RKO (cell line): Measurements from ENCODE around the gene MCF2L2.
"Not testable (repeated sequence)": the region's sequence is repeated elsewhere in the genome, so short reads cannot be mapped to it uniquely, and the experiment has no call there.

Experiments used
- DNase-seq: peaks from one replicate; pipeline ENCODE4 v3.0.0-alpha.2; 2016; ENCODE audit warnings: low spot score

The MCF2L2 gene

DNA sequence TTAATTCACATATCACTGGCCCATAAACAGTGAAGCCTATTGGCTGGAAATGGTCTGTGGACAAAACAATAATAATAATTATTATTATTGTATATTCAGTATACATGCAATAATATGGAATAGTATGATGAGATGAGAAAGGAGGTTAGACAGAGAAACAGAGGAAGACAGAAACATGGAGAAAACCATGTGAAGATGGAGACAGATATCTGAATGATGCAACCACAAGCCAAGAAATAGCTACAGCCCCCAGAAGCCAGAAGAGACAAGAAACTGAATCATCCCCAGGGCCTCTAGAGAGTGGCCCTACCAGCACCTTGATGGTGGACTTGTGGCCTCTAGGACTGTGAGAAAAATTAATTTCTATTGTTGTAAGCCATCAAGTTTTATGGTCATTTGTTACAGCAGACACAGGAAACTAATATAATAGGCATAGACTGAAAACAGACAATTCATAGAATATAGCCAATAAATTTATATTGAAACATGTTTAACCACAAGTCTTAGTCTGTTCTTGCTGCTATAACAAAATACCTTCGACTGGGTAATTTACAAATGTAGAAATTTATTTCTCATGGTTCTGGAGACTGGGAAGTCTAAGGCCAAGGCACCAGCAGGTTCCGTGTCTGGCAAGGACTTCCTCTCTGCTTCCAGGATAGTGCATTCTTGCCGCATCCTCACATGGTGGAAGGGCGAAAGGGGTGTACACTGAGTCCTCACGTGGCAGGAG, 31.6 kb downstream of the MCF2L2 start:
- DNase-seq = no peak

DNA sequence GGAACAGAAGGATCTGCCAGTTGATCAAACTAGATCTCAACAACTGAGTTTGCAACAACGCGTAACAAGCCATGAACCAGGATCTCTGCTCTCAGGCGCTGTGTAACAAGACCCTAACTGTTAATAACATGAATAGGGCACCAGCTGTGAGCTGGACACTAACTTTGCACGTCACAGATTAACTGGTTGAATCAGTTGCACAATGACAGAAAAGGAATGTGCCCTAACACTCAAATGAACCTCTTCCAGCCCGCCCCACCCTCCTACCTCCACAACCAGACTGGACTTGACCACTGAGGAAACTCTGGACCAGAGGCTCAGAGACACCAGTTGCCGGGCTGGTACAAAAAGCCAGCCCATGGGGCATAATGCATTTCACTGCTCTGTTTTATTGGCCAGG, 34.3 kb downstream of the MCF2L2 start:
- DNase-seq = no peak

DNA sequence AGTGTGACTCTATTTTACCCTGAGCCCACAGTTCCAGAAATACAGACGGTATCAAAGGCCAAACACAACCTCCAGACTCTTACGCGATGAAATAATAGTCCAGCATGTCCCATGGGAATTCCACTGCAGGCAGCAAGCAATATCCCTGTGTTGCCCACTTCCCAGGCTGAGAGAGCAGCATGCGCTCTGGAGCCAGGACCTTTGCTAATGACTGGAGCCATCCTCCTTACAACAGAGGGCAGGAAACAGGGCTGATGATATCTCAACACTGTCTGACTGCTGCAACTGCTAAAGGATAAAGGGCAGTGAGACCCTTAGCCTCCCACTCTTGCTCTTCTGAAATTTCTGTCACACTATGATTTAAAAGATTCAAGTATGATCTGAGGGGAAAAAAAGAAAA, 34.8 kb downstream of the MCF2L2 start:
- DNase-seq = no peak

DNA sequence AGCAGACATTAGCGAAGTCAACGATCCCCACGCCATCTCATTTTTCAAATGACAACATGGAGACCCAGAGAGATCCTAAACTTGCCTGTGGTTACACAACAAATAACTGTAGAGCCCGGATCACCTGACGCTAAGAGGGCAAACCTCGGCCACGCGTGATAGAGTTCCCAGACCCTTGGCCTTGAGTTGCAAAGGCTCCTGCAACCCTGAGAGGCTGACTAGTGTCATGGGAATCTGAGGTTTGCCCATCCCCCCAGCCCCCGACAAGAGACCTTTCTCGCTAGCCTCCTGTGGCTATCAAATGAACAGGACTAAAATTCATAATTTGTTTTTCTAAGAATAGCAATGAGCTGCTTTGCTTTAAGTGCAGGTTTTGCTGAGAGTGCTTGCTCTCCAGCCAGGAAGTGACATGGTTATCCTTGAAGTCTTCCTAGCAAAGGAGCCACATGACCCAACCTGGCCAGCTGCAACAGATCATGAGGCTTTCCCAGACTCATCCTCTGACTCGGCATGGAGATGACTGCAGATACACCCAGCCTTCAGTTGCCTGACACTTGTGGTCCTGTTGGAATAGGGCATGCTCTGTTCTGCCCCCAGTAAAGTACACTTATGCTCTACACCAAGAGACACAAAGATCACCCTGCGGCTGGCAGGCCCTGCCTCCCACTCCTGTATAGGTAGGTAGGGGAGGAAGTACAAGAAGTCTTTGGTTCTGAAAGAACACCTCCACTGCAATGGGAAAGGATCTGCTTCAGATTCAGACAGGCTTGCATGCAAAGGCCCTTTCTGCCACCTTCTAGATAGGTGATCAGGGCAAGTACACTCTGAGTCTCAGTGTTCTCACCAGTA, 36.0 kb downstream of the MCF2L2 start:
- peak; percentile 22 for DNase-seq

DNA sequence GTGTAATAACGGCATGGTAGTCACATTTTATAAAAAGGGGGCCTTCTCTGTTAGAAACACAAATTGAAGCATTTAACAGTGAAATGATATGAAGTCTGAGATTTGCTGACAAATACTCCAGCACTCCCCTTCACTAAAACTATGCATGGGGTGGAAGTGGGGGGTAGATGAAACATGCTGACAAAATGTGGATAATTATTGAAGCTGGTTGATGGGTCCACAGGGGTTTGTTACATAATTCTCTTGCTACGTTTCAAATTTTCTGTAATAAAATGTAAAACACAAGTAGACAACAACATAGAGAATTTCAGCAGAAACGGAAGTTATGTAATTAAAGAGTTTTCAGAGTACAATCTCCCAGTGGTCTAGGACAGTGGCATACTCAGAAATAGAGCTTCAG, 37.0 kb downstream of the MCF2L2 start:
- DNase-seq = no peak

DNA sequence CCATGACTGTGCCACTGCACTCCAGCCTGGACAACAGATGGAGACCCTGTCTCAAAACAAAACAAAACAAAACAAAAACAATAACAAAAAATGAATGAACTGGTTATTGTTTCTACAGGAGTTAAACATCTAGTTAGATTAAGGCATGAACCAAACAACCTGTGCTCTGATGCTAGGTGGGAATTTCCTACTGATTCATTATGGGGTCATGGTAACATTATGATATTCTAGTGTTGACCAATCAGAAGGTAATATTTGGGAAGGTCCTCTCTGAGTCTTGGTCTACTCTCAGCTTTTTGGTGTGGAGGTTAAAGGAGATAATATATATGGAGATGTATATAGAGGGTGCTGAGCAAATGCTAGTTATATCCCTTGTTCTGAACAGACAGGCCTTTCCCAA, 37.6 kb downstream of the MCF2L2 start:
- no peak for DNase-seq

DNA sequence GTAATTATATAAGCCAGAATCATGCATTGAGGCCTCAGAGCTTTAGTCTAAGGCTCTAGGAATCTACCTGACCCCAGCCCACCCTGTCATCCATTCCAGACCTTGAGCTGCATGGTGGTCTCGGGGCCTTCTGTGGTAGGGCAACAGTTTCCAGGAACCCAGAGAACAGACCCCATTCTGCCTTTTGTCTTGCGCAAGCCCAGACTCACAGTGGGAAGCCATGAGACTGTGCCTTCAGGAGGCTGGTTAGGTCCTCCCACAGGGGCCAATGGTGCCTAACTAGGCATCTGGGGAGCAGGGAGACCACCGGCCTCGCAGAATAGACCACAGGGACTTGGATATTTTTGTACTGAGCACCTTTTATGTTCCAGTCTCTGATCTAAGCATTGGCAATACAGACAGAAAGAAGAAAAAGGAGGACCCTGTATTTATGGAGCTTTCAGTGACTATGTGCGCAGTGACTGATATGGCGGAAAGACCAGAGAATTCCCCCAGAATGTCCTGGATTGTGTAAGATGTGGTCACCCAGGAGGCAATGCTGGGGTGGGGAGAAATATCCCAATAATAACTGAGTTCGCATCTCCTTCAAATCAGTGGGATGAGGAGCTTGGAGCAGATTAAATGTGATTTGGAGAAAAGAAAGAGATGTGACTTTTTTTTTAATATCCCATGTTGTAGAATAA, 40.1 kb downstream of the MCF2L2 start:
- DNase-seq = no peak

DNA sequence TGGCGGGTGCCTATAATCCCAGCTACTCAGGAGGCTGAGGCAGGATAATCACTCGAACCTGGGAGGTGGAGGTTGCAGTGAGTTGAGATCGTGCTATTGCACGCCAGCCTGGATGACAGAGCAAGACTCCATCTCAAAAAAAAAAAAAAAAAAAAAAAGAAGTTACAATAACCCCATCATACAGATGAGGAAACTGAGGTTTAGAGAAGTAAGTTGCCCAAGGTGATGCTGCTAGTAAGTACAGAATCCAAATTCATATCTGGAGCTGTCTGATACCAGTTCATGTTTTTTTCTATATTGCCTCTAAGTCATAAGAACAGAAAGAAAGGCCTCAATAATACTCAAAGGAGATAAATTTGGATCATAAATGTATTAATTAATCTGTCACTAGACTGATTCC, 40.6 kb downstream of the MCF2L2 start:
- no peak for DNase-seq

DNA sequence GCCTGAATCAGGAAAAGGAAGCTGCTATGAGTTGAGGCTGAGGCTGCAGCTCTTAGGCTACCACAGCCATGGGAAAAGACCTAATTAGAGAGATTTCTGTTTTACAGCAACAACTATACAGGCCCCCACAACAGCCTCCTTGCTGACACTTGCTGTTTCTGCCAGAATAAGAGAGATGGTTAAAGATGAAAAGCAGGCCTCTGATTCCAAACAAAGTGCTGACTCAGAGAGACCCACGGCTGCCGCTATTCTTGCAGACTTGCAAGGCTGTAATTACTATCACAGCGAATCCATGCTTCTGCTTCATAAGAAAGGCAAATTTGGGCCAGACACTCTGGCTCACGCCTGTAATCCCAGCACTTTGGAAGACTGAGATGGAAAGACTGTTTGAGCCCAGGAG, 41.8 kb downstream of the MCF2L2 start:
- no peak for DNase-seq

DNA sequence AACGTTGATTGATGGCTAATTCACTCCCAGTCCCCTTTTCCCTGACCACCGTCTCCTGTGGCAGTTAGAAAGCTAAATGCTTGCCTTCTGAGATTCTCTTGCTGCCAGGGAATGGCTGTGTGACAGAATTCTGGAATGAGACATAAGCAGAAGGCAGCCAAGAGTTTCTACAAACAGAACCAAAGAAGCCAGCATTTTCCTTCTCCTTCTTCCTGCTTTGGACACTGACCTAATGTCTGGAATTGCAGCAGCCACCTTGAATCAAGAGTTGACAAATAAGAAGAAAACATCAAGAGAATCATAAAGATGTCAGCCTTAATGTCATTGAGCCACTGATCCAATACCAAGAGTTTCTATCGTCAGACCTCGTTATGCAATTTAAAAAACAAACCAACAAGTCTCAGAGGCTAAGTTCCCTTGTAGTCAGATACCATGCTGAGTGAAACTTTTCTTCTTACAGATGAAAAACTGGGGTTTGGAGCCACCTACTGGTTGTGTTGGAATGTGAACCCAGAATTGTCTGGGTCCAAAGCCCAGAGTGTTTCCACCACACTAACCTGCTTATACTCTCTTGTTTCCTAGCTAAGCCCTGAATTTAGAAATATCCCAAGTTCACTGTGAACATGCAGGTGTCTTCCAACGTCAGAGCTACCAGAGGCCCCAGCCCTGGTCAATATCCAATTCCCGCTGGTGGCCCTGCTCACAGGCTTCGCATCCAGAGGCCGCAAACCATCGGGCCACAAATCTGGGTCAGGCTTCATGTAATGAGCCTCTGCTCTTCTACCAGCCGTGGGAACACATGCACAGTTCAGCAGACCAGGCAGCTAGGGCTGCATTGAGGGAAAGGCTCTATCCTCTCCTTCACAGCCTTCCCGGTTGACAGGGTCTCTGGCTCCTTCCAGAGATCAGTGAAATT, 42.5 kb downstream of the MCF2L2 start:
- peak; percentile 74 for DNase-seq

DNA sequence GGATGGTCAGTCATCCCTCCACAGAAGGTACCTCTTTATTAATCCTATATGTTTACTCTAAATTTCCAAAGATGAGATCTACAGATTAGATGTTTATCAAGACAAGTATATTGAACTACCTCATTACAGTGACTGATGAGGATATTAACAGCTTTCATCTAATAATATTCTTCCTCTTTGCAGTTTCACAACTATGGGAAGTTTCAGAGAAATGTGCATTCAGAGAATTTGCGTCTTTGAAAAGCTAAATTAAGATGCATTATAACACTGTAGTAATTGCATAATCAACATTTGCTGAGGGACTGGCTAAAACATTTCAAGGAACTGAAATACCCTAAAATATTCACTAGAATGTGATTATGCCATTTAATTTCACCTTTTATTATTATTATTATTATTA, 46.7 kb downstream of the MCF2L2 start:
- no peak for DNase-seq

DNA sequence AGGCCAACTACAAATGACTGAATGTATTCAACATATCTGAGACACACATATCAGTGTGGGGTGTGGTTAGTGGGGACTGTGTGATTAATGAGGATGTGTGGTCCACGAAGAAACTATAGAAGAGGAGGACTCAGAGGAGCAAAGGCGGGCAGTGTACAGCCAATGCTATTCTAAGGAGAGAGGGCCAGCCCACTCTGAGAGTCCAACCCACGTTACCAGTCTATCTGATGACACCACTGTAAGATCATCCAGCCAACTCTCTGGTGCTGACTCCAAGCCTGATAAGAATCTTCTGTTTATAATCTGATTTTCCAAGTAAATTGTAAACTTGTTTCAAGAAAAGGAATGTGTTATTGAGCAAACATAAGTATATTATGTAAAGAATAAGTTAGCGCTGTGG, 47.2 kb downstream of the MCF2L2 start:
- no peak for DNase-seq

DNA sequence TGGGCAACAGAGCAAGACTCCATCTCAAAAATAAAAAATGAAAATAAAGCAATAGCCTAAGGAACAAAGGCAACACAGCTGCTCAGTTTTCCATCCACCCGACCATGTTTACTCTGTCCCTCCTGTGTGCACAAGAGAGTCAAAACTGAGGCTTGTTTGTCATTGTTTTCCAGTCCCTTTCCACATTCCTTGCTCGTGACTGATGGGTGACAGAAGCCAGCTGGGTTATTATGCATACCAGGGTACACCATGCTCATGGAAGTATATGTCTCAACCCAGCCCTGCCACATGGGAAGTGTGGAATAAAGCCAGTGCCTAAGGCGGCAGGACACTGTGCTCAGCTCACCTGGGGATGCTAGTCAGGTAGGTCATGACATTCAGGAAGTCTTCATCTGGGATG, 49.5 kb downstream of the MCF2L2 start:
- DNase-seq = no peak

DNA sequence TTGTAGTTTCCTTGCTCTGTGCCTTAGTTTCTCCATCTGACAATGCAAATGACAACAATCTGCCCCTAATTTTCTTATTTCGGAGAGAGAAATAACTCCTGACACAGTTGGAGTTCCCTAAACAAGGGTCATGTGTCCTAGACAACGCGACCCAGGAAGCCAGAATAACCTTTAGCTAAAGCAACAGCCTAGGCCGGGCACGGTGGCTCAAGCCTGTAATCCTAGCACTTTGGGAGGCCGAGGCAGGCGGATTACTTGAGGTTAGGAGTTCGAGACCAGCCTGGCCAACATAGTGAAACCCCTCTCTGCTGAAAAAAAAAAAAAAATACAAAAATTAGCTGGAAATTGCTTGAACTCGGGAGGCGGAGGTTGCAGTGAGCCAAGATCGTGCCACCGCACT, 49.9 kb downstream of the MCF2L2 start:
- DNase-seq = no peak

DNA sequence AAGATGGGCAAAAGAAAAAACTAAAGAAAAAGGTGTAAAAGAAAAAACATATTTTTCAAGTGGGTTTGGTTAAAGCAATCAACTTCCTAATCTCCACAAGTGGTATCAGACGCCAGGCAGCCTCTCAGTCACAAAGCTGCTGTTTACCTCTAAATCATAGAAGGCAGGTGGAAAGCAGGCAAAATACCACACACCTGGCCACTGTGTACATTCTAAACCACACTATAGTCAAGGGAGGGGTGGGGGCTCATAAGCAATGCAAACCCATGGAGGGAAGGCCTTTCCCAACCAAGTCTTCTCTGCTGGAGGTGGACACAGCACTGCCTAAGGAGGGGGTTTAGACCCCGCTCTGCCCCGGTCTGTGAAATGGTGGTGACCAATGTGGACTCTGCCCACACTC, 50.4 kb downstream of the MCF2L2 start:
- DNase-seq = no peak

DNA sequence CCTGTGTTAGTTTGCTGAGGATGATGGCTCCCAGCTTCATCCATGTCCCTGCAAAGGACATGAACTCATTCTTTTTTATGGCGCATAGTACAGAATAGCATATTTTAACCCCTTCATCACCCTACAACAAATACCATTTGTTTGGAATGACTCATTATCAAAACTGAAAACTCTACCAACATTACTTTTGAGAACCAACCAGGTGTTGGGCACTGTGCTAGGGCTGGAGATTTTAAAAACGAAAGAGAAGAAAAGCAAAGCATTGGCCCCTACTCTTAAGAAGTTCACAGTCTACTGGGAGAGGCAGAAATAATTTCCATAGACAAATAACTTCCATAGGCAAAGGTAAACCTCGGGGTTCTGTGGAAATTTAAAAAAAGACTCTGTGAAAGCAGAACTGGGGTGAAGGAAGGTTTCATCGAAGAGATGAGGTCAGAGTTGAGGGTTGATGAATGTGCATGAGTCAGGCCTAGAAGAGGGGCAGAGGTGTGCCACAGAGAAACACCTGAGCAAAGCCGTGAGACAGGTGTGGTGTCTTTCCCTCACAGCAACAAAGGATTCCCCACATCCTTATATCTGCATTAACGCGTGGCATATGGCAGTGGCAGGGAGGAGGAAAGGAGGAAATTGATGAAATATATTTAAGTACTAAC, 51.0 kb downstream of the MCF2L2 start:
- no peak for DNase-seq

DNA sequence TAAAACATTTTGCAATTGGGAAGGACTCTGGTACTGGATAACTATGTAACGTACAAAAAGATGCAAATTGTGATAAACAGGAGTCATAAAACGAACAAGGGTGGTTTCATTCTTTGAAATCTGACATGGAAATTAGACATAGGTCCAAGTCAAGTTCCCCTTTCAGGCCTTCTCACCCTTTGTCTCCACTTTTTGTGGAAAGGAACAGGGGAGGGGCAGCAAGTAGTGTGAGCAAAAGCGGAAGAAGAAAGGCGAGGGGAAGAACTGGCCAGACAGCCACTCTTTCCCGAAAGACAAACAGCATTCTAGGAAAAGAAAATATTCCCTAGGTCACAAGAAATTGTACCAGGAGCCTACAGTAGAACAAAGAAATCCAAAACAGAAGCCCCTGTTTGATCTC, 52.6 kb downstream of the MCF2L2 start:
- no peak for DNase-seq

DNA sequence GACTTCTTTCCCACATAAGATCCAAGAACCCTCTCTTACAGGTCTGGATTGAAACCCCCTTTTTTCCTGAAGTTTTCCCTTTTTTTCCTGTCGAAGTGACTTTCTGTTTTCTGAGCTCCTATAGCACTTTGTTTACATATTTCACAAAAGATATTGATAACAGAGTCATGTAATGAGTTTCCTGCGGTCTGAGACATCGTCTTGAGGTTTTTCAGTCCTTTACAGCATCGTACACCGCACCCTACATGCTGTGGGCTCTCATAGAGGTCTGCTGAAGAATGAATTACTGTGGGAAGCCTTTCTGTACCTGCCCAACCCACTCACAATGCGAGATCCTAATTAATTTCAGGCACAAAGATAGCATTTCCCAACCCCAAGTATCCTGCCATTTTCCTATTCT, 53.1 kb downstream of the MCF2L2 start:
- no peak for DNase-seq

DNA sequence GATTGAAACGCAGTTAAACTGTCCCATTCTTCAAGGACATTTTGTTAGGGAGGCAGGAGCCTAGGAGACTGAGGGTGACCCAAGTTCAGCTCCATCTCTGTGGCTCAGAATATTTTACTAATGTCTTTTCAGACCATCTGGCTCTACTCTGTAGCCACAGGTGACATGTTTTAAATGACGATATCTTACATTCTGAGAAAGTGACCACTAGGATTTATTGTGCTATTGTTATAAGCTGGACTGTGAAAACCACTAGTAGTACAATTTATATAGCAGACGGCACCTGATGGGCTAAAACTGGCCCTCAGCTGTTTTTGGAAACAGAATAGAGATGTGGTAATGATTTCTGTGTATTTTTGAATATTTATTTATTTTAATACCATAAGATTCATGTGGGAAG, 55.5 kb downstream of the MCF2L2 start:
- no peak for DNase-seq

DNA sequence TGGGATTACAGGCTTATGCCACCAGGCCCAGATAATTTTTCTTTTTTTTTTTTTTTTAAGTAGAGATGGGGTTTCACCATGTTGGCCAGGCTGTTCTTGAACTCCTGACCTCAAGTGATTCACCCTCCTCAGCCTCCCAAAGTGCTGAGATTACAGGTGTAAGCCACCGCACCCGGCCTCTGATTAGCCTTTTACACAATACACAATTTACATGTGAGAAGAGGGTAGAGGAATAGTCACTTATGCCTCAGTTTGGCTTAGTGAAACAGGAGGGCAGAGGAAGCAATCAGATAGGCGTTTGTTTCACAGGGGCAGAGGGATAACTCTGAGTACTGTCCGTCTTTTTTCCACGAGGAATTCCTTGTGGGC, 56.8 kb downstream of the MCF2L2 start:
- DNase-seq = not testable (repeated sequence)

DNA sequence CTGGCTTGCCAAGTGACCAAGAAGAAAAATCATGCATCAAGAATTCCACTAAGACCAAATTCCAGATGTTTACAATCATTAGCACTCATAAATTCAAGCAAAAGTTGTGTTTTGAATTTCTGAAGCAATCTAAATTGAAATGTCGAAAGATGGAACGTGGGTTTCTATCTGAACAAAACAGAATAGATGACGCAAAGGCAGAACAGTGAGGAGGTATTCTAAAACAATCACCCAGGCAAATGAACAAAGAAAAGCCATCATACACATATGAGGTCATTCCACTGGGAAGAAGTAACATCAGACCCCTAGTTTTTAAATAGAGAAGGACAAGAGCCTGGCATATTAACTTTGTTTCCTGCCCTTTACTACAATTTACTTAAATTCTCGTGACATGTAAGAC, 58.0 kb downstream of the MCF2L2 start:
- no peak for DNase-seq

DNA sequence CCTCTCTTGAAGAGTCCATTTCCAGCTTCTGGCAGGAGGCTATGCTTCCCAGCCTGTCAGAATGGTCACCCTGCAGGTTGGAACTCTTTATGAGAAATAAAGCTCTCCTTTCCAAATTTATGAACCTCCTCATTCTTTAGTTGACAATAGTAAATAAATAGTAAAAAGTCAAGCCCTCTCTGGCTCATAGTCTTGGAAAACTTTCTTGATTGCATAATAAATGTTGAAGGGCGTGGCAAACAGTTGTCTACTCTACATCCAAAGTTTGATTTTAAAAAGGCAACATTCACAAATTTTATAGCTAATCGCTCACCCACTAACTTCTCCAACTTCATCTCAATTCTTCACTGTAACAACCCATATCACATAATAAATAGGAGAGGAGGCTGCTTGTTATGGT, 58.8 kb downstream of the MCF2L2 start:
- no peak for DNase-seq
